ENCODE data around the gene ARRB2. TPM values are rescaled to one million over a fixed set of nuclear protein-coding genes. Genes with fewer than 3 reads are reported as not detected.
"Not testable (repeated sequence)": the region's sequence is repeated elsewhere in the genome, so short reads cannot be mapped to it uniquely, and the experiment has no call there.

The ARRB2 gene
- total RNA-seq, 1 experiment from 2014 or later = 10.5 TPM

DNA sequence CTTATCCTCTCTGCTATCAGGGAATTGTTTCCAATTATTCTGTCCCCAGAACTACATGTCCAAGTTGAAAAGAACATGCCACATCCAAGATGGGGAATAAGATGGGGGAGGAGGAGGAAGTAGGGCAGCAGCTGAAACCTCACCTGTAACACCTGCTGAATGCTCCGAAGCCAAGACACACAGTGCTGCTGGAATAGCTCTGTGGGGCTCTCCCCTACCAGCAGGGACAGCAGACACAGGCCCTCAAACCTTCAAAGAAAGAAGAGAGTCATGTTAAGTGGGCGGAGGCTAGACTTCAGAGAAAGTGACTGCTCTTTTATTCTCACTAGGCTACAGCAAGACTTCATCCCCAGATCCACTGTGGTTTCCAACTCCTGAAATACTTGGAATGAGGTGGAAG, 19.7 kb upstream of the ARRB2 start:
- H3K27me3 ChIP-seq = no peaks in the 10 kb centered on the region
- peaks cover 19% of the 10 kb centered on the region for H3K36me3 ChIP-seq
- DNase-seq = no peak
- no peak overlapping the region for H3K4me3 ChIP-seq
- H3K9me3 ChIP-seq = no peaks in the 10 kb centered on the region

DNA sequence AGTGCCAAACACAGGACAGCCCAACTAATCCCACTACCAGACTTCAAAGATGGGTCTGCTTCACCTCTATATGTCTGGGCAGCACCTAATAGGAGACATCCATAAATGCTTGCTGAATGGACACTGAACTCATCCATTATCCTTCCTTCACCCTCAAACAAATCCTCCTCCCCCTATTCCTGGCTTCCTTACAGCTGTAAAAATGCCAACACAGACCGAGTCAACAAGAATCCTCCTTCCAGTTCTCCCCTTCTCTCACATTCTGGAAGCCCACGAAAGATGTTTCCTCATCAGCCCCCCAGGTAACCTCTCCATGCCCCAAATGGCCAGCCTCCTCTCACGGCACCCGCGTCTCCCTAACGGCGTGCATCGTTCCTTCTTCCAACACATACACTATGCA, 18.7 kb upstream of the ARRB2 start:
- no peaks in the 10 kb centered on the region for H3K27me3 ChIP-seq
- H3K9me3 ChIP-seq = no peaks in the 10 kb centered on the region
- H3K4me3 ChIP-seq = no peak overlapping the region
- H3K36me3 ChIP-seq = peaks cover 24% of the 10 kb centered on the region
- DNase-seq = no peak

DNA sequence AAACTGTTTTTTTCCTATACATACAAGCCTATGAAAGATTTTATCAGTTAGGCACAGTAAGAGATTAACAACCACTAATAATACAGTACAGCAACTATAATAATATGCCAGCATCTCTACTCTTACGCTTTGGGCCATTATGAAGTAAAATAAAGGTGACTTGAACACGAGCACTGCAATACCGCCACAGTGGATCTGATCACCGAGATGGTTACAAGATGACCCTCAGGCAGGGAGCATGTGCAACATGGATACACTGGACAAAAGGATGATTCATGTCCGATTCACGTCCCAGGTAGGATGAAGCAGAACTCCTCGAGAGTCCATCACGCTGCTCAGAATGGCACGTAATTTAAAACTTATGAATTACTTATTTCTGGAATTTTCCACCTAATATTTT, 17.0 kb upstream of the ARRB2 start:
- H3K27me3 ChIP-seq = no peaks in the 10 kb centered on the region
- H3K36me3 ChIP-seq = peaks cover 21% of the 10 kb centered on the region
- no peaks in the 10 kb centered on the region for H3K9me3 ChIP-seq
- DNase-seq = no peak
- no peak overlapping the region for H3K4me3 ChIP-seq

DNA sequence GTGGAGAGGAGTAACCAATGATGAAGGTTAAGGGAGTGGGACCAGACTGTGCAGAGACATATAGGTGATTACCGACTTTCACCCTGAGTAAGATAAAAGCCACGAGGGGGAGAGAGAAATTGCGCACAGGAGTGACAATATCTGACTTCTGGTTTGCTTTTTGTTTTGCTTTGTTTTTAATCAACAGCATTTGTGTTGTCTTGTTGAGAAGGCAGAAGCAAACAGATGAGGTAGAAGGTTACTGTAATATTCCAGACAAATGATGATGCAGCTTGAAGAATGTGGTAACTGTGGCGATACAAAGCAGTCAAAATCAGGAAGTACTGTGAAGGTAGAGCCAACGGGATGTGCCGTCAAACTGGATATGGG, 14.0 kb upstream of the ARRB2 start:
- Histone ChIP-seq H3K36me3 (peaks cover 6% of the 10 kb centered on the region), H3K27me3 (no peaks in the 10 kb centered on the region), H3K9me3 (no peaks in the 10 kb centered on the region), H3K4me3 (no peak overlapping the region)
- DNase-seq = no peak

DNA sequence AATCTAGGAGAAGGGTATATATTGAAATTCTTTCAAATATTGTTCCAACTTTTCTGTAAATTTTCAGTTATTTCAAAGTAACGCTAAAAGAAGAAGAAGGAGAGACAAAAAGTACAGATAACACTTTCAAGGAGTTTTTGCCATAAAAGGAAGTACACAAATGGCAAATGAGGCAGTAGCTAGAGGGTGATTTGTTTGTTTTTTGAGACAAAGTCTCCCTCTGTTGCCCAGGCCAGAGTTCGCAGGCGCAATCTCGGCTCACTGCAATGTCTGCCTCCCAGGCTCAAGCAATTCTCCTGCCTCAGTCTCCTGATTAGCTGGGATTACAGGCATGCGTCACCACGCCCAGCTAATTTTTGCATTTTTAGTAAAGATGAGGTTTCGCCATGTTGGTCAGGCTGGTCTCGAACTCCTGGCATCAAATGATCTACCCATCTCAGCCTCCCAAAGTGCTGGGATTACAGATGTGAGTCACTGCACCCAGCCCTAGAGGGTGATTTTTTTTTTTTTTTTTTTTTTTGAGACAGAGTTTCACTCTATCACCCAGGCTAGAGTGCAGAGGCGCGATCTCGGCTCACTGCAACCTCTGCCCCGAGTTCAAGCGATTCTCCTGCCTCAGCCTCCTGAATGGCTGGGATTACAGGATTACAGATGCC, 10.9 kb upstream of the ARRB2 start:
- not testable (repeated sequence) for H3K9me3 ChIP-seq, DNase-seq, H3K36me3 ChIP-seq, H3K4me3 ChIP-seq, H3K27me3 ChIP-seq

DNA sequence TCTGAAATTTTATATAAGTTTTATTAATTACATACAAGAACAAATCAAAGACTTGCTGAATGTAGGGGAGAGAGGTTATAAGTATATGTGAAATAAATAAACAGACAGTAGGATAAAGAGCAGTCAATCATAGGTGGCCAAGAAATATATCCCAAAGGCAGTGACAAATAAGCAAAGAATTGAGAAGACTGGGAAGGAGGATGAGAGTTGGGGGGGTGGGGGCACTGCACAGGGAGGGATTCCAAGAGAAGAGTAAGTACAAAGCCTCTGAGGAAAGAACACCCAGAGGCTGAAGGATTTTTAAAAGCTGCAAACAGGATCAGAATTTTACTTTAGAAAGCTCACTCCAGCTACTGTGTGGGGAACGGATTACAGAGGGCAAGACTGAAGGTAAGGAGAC, 9.3 kb upstream of the ARRB2 start:
- DNase-seq = peak; percentile 31
- no peaks in the 10 kb centered on the region for H3K27me3 ChIP-seq
- no peak overlapping the region for H3K4me3 ChIP-seq
- peaks cover 6% of the 10 kb centered on the region for H3K36me3 ChIP-seq
- H3K9me3 ChIP-seq = no peaks in the 10 kb centered on the region

DNA sequence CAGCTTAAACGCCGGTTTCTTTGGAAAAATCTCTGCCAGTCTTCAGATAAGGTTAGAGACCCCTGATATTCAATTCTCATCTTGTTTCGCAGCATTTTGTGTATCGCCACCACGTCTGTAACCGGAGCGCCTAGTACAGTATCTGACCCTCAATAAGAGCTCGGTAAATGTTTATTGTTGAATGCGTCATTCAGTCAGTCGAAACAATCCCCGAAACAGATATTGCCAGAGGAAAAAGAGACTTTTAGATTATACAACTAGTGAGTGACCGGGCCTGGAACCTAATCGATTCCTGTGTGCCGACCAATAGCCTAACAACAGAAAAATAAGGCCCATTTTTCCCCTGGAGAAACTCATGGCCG, 7.1 kb upstream of the ARRB2 start:
- Histone ChIP-seq H3K9me3 (no peaks in the 10 kb centered on the region), H3K36me3 (no peaks in the 10 kb centered on the region), H3K27me3 (no peaks in the 10 kb centered on the region), H3K4me3 (peak overlapping the region; percentile 91)
- DNase-seq = no peak

DNA sequence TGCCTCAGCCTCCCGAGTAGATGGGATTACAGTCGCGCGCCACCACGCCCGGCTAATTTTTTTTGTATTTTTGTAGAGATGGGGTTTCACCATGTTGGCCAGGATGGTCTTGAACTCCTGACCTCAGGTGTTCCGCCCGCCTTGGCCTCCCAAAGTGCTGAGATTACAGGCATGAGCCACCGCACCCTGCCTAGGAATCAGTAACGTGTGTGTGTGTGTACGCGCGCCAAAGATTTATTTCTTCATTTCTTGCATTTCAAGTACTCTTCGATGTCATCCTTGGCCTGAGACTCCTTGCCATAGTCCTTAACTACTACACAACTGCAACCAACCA, 5.9 kb upstream of the ARRB2 start:
- H3K4me3 ChIP-seq = peak overlapping the region; percentile 91
- H3K36me3 ChIP-seq, H3K27me3 ChIP-seq, H3K9me3 ChIP-seq, DNase-seq: not testable (repeated sequence)

DNA sequence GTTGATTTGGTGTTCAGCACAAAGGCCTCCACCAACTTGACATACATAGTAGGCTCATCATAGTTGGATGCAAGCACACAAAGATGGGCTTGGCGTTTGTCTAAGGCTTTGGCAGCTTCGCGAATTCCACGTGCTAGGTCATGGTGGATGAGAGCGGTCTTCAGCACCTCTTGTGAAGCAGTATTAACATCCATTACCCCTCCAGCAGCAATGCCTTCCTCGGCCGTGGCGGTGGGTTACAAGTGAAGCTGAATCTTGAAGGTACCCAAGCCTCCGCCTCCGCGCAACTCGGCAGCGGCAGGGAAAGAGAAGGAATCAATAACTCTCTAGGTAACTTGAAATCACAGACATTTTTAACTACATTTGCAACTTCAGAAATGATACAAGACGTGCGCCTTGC, 5.4 kb upstream of the ARRB2 start:
- Histone ChIP-seq H3K4me3 (no peak overlapping the region), H3K27me3 (no peaks in the 10 kb centered on the region), H3K36me3 (no peaks in the 10 kb centered on the region), H3K9me3 (no peaks in the 10 kb centered on the region)
- DNase-seq = no peak

DNA sequence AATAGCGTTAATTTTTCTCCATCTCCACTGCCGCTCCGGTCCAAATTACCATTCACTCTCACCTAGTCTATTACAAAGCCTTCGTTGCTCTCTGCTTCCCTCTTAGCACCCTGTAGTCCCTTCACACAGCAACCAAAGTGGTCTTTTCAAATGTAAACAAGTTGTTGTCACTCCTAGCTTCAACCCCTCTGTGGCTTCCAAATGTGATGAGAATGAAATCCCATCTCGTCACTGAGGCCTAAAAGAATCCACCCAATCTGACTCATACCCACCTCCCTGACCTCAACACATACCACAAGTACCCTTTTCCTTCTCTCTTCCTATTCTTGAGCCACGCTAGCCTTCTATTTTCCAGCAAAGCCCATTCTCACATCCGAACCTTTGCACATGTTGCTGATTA, 4.3 kb upstream of the ARRB2 start:
- H3K36me3 ChIP-seq = no peaks in the 10 kb centered on the region
- H3K4me3 ChIP-seq = no peak overlapping the region
- H3K27me3 ChIP-seq = no peaks in the 10 kb centered on the region
- H3K9me3 ChIP-seq = no peaks in the 10 kb centered on the region
- no peak for DNase-seq

DNA sequence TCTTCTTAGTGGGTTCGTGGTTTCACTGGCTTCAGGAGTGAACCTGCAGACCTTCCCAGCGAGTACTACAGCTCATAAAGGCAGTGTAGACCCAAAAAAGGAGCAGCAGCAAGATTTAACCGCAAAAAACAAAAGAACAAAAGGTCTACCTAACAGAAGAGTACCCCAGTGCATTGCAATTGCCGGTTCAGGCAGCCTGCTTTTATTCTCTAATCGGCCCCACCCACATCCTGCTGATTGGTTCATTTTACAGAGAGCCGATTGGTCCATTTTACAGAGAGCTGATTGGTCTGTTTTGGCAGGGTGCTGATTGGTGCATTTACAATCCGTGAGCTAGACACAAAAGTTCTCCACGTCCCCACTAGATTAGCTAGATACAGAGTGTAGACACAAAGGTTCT, 2.0 kb upstream of the ARRB2 start:
- Histone ChIP-seq H3K9me3 (no peaks in the 10 kb centered on the region), H3K4me3 (no peak overlapping the region), H3K36me3 (no peaks in the 10 kb centered on the region), H3K27me3 (no peaks in the 10 kb centered on the region)
- DNase-seq = no peak

DNA sequence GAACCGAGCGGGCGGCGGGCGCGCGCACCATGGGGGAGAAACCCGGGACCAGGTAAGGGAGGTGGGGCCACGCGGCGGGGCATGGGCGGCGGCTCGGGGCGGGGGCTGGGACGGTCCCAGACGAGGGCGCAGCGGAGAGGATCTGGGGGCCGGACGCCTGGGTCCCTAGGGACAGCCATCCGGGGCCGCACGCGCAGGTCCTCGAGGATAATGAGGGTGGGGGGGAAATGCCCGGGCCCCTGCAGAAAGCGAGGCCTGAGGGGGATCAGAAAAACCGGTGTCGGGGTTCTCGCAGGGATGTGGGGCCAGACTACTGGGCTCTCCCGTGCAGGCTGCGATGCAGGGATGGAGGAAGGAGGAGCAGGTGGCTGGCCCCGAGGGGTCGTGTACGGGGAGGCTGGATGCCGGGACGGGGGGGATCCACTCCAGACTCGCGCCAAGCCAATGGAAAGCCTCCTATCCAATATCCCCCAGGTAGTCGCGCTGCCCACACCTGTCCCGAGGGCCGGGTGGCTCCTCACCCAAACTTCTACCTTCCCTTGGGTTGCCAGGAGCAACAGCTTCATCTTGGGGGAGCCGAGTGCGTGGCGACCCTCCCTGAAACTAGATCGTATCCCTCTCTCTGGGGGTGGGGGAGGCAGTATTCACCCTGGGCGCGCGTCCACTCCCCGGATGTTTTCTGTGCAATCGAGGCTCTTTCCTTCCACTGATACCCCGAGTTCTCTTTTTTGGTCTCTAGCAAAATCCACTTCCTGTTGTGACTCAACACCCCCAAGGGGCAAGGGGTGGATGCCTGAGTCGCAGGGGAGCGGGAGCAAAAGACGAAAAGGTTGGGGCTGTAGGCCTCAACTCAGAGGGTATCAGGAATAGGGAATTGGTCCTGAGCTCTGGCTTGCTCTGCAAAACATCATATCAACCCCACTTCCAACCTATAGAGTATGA, 532 bp downstream of the ARRB2 start:
- Histone ChIP-seq H3K4me3 (peak overlapping the region; percentile 64), H3K36me3 (no peaks in the 10 kb centered on the region), H3K9me3 (no peaks in the 10 kb centered on the region), H3K27me3 (no peaks in the 10 kb centered on the region)
- no peak for DNase-seq

DNA sequence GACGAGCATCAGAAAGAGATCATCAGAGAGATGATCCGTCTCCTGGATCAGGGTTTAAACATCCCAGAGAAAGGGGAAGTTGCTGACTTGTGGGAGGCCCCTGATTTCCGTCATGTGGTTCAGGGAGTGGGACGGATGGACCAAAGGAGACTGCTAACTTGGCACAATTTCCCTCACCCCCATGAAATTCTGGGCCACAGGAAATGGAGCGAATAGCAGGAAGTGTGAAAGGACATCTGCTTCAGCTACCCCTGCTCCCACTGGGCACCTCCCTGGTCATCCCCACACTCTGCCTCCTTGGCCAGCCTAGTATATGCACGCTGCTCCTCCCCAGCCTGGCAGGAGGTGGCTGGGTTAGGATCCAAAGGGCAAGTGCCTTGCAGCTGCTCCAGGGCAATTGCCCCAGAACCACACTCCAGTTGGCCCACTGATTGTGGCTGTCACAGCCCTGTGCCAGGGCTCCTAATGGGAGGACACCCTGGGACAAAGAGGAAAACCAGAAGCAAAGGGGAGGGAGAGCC, 1.3 kb downstream of the ARRB2 start:
- no peaks in the 10 kb centered on the region for H3K36me3 ChIP-seq
- no peak for DNase-seq
- no peaks in the 10 kb centered on the region for H3K27me3 ChIP-seq
- H3K9me3 ChIP-seq = no peaks in the 10 kb centered on the region
- H3K4me3 ChIP-seq = no peak overlapping the region

DNA sequence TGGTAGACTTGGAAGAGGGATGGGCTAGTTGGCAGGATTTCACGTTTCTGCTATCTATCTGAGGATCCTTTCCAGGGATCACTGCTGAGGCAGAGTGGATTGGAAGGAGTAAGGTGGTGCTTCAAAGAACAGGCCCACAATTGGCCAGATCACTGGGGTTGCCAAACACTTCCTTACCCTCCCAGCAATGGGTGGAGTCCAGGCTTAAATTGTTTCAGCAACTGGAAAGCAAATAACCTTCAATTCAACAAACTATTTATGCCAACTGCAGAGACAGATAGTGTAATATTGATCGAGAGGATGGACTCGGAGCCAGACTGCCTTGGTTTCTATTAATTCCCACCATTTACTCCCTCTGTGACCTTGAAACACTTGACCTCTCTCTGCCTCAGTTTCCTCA, 2.1 kb downstream of the ARRB2 start:
- H3K9me3 ChIP-seq = no peaks in the 10 kb centered on the region
- DNase-seq = no peak
- no peaks in the 10 kb centered on the region for H3K27me3 ChIP-seq
- no peaks in the 10 kb centered on the region for H3K36me3 ChIP-seq
- H3K4me3 ChIP-seq = no peak overlapping the region

DNA sequence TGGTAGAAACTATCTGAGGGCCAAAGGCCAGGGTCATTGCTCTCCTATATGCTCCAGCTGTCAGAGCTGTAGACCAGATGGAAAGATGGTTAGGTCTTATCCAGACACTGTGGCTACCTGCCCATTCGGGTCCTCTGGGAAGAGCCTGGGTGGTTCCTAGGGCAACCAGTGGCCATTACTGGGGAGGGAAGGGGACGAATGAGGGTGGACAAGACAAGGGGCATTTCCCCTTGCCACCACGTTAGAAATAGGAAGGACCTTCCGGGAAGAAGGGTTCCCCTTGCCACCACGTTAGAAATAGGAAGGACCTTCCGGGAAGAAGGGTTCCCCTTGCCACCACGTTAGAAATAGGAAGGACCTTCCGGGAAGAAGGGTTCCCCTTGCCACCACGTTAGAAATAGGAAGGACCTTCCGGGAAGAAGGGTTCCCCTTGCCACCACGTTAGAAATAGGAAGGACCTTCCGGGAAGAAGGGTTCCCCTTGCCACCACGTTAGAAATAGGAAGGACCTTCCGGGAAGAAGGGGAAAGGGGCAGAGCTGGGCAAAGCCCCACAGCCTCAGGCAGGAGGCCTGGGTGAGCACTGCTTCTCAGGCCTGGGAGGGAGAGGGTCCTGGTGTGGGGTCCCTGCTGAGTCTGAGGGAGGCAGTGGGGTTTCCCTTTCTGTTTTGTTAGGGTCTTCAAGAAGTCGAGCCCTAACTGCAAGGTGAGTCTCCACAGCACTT, 4.1 kb downstream of the ARRB2 start:
- not testable (repeated sequence) for DNase-seq

DNA sequence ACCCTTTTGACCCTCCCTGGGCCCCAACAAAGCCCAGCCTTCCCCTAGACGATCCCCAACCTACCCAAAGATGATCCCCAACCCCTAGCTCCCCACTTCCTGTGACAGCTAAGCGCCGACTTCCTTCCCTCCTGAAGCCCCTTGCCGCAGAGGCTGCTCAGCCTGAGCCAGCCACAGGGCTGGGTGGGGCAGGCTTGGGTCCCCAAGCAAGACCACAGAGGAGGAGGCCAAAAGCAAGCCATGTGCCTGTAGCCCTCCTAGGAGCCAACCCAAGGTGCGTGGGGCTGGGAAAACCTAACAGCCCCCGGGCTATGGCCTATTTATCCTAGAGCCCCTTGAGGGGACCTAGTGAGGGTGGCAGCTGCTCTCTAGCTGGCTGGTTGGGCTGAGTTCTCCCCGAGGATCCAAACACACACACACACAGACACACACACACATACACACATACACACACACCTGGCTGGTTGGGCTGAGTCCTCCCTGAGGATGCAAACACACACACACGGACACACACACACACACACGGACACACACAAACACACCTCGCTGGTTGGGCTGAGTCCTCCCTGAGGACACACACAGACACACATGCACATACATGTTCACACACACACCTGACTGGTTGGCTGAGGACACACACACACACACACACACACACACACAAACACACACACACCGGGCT, 4.8 kb downstream of the ARRB2 start:
- Histone ChIP-seq H3K27me3 (no peaks in the 10 kb centered on the region), H3K9me3 (no peaks in the 10 kb centered on the region), H3K4me3 (no peak overlapping the region), H3K36me3 (no peaks in the 10 kb centered on the region)
- no peak for DNase-seq

More for the DNA sequence above, 4.1 kb downstream of the ARRB2 start:
- H3K27me3 ChIP-seq, H3K4me3 ChIP-seq, H3K36me3 ChIP-seq, H3K9me3 ChIP-seq: not testable (repeated sequence)

DNA sequence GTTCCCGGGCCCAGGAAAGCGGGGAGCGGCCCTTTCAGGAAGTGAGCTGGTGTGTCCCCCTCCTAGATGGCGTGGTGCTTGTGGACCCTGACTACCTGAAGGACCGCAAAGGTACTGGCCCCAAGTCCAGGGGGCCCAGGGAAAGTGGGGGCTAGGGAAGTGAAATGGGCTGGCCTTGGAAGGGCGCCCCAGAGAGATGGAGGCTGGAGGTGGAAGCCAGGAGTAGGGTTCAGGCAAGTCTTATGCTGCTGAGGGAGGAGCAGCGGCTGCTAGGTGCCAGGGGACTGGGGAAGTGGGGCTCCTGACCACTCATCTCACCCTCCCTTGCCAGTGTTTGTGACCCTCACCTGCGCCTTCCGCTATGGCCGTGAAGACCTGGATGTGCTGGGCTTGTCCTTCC, 5.6 kb downstream of the ARRB2 start:
- Histone ChIP-seq H3K4me3 (no peak overlapping the region), H3K36me3 (no peaks in the 10 kb centered on the region), H3K27me3 (no peaks in the 10 kb centered on the region), H3K9me3 (no peaks in the 10 kb centered on the region)
- no peak for DNase-seq

Measured in MG63 (cell line).